Activated CD8-positive, alpha-beta memory T cell treated with anti-CD3 and anti-CD28 coated beads, Interleukin-2, amount 50 U/mL, for 24 hours (primary cell): ENCODE results near the gene TAOK1.
"Not testable (repeated sequence)": the region's sequence is repeated elsewhere in the genome, so short reads cannot be mapped to it uniquely, and the experiment has no call there.

Experiments
- DNase-seq: peaks from one replicate; pipeline ENCODE4 v3.0.0-alpha.2; 2020; ENCODE audit errors: extremely low read depth

TAOK1 gene

DNA sequence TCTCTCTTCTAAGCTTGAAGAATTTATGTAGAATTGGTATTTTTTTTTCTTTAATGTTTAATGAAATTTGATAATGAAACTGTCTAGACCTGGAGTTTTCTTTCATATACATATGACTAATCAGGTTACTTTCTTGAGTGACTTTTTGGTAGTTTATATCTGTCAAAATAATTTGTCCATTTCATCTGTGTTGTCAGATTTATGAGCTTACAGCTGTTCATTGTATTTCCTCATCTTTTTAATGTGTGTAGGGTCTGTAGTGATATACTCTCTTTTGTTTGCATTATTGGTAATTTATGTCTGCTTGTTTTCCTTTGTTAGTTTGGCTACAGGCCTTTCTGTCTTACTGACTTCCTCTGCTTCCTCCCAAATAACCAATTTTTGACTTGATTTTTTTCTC lies 55.7 kb downstream of the TAOK1 start:
- no peak for DNase-seq

DNA sequence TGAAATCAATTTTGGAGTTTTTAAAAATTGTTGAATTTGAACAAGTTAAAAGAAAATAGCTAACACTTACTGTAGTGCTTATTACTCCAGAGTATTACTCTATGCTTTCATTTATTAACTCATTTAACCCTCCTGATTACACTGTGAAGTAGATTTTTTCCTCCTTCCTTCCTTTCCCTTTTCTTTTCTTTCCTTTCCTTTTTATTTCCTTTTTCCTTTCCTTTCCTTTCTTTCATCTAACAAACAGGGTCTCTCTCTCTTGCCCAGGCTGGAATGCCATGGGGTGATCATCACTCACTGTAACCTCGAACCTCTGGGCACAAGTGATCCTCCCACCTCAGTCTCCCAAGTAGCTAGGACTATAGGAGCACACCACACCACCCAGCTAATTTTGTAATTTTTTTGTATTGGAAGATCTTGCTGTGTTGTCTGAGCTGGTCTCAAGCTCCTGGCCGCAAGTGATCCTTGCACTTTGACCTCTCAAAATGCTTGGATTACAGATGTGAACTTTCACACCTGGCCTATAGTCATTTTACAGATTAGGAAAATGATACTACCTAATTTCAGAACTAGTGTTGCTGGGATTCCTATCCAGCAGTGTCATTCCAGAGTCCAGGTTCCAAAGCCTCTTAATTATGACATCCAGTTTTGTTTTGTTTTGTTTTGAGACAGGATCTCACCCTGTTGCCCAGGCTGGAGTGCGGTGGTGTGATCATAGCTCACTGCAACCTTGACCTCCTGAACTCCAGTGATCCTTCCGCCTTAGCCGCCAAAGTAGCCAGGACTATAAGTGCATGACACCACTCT lies 59.9 kb downstream of the TAOK1 start:
- no peak for DNase-seq

DNA sequence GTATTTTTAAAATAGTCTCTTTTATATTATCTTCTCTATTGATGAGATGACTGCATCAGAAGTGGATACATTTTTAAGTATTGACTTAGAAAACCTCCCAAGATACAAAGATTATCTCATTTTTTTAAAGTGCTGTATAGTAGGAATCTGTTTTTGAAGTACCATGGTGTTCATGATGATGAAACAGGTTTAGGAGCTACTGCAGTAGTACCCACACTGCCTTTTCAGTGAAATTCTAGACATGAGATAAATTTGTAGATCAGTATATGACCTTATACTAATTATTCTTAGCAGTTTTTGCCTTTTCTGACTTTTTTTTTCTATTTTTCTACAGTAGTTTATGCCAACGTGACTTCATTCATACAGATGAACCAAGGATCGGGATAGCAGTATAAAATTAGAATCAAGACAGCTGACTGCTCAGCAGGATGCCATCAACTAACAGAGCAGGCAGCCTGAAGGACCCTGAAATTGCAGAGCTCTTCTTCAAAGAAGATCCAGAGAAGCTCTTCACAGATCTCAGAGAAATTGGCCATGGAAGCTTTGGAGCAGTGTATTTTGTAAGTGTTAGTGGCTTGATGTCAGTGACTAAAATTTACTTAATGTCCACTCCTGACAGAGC lies 61.1 kb downstream of the TAOK1 start:
- no peak for DNase-seq

DNA sequence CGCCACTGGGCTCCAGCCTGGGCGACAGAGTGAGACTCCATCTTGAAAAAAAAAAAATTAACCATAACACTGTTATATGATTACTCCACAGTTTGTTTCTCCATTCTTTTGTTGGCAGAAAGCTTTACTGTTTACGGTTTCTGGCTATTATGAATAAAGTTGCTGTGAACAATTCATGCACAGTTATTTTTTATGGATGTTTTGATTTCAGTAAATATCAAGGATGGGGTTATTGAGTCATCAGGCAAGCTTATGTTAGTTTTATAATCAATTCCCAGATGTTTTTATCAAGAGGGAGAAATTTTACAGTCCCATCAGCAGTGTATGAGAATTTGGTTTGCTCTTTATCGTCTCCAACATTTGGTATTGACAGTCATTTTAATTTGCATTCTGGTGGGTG lies 67.9 kb downstream of the TAOK1 start:
- DNase-seq, result no peak

DNA sequence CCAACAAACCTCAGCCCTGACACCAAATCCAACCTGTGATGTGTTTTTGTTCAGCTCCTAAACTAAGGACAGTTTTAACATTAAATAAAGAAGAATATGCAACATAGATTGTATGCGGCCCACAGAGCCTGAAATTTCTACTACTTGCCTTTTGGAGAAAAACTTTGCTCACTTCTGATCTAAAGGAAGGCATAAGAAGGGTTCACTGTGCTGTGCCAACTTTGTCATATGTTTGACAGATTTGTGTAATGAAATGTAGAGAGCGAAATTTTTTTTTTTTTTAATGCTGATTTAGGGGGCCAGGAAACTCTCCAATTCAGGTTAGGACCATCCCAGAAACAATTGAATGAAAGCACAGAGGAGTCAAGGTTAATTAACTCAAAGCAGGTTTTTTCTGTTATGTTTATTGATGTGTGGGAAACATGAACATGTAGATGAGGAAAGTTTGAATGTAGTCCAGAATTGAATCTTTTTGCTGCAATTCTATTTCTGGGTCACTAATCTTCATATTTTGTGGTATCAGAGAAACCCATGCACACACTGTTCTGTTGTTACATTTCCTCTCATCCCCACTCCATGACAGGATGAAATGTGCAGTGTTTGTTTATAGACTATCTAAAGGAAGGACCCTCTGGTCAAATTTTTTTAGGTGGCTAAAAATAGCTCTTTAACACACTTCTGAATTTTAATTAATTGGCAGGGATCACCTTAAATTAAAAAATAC lies 71.5 kb downstream of the TAOK1 start:
- DNase-seq, result no peak

DNA sequence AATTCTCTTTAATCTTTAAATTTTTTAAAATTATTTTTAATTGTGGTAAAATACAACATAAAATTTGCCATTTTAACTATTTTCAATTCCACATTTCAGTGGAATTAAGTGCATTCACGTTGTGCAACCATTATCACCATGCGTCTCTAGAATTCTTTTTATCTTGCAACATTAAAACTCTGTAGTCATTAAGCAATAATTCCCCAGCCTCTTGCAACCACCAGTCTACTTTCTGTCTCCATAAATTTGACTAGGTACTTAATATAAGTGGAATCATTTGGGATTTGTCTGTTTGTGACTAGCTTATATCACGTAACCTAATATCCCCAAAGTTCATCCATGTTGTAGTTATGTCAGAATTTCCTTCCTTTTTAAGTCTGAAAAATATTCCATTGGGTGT lies 79.1 kb downstream of the TAOK1 start:
- DNase-seq, result no peak

DNA sequence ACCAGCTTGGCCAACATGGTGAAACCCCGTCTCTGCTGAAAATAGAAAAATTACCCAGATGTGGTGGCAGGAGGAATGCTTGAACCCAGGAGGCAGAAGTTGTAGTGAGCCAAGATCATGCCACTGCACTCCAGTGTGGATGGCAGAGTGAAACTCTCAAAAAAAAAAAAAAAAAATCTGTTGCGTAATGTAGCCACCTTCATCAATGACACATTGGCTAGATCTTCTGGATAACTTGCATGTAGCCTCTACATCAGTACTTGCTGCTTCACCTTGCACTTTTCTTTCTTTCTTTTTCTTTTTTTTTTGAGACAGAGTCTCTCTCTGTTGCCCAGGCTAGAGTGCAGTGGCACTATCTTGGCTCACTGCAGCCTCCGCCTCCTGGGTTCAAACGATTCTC lies 83.3 kb downstream of the TAOK1 start:
- not testable (repeated sequence) for DNase-seq

DNA sequence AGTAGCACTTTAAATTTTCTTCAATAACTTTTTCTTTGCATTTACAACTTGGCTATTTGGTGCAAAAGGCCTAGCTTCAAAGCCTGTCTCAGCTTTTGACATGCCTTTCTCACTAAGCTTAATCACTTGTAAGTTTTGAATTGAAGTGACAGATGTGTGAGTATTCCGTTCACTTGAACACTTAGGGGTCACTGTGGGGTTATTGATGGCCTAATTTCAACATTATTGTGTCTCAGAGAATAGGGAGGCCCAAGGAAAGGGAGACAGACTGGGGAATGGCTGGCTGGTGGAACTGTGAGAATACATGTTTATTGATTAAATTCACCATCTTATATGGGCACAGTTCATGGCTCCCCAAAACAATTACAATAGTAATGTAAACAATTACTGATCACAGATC lies 84.1 kb downstream of the TAOK1 start:
- no peak for DNase-seq

DNA sequence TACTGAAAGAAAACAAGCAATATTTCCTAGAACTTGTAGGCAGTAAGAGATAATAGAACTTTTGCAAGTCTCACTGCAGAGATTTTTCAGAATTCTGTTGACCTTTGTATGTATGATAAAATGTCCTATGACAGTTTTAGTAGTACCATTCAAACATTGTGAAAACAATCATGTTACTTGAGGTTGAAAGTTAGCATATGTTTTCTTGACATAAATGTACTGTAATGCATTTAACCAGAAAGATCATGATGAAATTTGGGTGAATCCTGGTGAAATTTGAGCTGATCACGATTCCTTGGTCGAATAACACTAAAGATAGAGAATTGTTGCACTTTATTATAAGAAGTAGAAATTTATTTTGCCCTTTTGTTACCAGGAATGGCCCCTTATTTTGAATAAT lies 85.7 kb downstream of the TAOK1 start:
- DNase-seq, result no peak

DNA sequence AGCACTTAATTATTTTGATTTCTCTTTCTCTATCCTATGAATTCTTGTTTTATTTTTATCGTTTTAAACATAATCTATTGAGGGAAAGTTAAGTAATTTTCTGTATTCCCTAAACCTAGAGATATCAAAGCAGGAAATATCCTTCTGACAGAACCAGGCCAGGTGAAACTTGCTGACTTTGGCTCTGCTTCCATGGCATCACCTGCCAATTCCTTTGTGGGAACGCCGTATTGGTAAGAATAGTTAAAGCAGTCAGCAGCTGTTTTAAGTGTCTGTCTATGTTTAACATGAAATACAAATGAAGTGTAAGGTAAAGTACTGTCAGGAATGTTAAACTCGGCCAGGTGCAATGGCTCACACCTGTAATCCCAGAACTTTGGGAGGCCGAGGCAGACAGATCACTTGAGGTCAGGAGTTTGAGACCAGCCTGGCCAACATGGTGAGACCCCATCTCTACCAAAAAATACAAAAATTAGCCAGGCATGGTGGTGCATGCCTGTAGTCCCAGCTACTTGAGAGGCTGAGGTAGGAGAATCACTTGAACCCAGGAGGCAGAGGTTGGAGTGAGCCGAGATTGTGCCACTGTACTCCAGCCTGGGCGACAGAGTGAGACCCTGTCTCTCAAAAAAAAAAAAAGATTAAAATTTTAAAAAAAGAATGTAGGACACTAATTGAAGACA lies 90.2 kb downstream of the TAOK1 start:
- DNase-seq, result not testable (repeated sequence)

DNA sequence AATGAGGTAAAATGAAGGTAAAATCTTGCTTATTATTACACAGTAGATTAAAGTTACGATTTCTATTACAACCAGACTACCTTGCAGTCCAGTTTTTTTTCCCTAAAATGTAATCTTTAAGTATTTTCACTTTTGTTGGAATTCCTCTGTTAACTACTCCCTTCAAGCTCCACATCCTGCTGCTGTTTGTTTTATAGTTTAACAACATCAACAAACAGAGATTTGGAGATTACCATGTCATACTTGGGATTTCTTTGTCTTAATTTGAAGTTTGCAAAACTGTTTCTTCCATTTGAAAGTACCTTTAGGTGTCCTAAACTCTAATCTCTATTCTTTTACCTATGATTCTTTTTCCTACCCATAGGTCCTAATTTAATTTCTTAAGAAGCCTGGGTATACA lies 93.3 kb downstream of the TAOK1 start:
- DNase-seq, result no peak

DNA sequence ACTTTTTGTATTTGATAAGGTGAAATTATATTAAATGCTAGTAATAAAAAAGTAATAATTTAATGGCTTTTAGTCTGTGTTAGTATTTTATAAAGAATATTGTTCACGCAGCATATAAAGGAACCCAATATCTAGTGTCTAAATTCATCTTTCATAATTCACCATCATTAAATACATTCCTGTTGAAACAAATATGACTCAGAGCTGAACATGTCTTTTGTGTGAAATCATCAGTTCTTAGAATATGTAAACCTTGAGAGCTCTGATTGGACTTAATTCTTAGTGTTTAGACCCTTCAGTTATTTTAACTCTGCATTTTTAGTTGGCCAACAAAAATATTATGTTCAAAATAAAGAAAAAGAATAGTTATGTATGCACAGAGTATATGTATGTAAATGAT lies 104.8 kb downstream of the TAOK1 start:
- no peak for DNase-seq

DNA sequence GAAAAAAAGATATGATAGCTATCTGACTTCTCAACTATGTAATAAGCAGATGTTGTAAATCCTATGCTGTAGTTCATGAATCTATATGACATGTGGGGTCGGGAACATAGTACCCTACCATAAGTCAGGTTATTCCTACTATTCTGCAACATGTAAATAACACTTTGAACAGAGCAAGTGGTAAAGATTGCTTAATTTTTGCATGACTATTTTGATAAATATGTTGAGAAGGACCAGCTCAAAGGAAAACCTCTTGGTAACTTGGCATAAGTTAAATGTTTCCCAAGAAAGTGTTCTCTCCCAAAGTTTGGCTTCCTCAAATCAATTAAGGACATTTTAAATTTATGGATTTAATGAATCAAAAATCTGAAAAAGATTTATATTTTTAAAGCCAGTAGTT lies 114.5 kb downstream of the TAOK1 start:
- no peak for DNase-seq

DNA sequence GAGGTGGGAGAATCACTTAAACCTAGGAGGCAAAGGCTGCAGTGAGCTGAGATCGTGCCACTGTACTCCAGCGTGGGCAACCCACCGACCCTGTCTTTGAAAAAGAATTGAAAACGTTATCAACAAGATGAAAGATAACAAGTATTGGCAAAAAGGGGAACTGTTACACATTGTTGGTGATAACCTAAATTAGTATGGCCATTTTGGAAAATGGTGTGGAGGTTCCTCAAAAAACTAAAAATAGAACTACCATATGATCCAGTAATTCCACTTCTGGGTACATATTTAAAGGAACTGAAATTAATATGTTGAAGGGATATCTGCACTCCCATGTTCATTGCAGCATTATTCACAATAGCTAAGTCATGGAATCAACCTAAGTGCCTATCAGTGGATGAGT lies 115.7 kb downstream of the TAOK1 start:
- DNase-seq, result no peak

DNA sequence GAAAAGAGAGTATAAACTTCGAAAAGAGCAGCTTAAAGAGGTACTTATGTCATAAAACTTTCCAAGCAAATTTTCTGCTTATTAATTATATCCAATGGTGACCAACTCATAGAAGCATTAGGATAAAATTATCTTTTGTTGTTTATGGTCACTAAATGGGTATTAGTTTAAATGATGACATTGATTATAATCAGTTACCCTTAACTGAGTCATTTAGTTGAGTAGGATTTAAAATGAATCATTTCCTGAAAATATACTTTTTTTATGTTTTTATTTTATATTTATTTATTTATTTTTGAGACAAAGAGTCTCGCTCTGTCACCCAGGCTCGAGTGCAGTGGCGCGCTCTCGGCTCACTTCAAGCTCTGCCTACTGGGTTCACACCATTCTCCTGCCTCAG lies 120.8 kb downstream of the TAOK1 start:
- DNase-seq, result no peak

DNA sequence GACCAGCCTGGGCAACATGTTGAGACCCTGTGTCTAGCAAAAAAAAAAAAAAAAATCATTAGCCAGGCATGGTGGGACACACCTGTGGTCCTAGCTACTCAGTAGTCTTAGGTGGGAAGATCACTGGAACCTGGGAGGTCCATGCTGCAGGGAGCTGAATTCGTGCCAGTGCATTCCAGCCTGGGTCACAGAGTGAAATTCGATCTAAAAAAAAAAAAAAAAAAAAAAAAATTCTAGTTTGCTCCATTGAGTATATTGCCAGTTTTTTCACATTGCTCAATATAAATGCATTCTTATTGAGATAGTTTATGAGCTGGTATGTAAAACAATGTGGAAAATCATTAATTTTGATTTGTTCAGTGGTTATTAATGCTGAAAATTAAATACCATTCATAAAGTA lies 124.6 kb downstream of the TAOK1 start:
- no peak for DNase-seq

DNA sequence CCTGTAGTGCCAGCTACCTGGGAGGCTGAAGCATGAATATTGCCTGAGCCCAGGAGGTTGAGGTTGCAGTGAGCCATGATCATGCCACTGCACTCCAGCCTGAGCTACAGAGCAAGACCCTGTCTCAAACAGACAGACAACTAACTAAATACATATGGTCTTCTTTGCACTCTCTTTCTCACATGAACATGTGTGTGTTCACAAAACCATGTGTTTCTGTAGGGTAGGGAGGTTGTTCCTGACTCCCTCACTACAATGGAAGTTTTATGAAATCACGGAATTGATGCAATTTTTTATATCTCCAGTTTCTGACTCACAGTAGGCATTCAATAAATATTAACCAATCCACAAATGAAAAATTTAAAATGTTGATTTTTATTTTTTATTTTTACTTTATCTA lies 128.2 kb downstream of the TAOK1 start:
- no peak for DNase-seq

DNA sequence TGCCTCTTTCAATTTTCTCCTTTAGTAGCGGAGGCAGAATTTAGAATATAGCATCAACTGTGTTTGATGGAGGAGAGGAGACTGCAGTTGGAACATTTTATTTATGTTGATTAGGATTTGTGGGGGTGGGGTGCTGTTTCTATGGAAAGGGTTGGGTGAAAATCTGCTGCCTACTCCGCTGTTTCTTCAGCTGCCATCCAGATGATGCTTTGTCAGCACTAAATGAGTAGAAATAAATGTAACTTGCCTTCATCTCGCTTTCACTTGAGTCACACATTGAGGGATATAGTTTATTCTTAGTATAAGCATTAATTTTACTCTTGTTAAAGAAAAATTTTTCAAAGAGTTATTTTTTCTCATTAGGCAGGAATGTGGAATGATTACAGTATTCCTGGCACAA lies 134.5 kb downstream of the TAOK1 start:
- DNase-seq, result no peak

DNA sequence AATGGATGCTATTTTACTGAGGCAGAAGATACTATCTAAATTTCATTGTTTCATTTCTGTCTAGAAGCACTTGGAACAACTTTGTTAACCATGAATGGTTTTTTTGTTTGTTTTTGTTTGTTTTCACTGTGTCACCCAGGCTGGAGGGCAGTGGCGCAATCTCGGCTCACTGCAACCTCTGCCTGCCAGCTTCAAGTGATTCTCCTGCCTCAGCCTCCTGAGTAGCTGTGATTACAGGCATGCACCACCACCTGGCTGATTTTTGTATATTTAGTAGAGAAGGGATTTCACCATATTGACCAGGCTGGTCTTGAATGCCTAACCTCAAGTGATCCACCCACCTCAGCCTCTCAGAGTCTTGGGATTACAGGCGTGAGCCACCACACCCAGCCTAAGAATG lies 136.2 kb downstream of the TAOK1 start:
- DNase-seq, result no peak

DNA sequence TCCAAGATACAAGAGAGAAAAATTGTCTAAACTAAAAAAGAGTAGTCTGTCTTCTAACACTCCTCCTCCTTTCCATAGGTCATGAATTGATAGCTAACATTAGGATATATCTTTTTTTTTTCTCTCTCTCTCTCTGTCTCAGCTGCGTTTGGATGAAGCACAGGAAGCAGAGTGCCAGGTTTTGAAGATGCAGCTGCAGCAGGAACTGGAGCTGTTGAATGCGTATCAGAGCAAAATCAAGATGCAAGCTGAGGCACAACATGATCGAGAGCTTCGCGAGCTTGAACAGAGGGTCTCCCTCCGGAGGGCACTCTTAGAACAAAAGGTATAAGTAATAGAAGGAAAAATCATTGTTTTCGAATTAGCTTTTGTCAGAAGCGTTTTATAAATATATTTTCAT lies 143.8 kb downstream of the TAOK1 start:
- no peak for DNase-seq

DNA sequence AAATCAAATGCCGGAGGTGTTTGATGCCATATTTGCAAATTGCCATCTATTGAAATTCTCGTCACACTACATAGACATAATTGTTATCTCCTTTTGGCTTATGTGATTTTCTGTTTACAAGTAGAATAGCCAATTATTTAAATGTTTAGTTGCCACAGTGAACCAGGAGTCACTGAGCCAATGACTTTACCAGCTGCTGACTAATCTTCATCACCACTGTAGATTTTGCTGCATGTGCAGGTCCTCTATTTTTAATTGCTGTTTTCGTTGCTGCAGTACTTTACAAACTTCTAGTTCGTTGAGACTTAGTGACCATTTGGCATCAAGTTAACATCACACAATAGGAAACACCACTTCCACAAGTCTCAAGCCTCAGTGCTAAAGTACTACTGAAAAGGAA lies 153.9 kb downstream of the TAOK1 start:
- no peak for DNase-seq

DNA sequence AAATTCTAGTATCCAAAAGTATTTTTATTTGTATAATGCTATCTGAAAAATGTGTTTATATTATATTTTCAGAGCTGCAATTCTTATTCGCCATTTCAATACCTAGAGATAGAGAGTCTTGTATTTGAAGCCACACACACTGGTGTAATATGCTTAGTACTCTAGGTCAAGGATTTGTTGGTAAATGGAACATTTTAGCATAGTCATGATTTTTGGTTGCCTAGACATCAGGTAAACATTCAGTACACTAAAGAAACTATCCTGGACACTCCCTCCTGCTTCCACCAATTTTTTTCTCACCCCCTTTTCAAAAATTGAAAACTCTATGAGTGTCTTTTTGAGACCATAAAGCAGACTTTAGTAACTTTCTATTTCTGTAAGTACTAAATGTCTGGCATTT lies 155.9 kb downstream of the TAOK1 start:
- DNase-seq, result no peak

DNA sequence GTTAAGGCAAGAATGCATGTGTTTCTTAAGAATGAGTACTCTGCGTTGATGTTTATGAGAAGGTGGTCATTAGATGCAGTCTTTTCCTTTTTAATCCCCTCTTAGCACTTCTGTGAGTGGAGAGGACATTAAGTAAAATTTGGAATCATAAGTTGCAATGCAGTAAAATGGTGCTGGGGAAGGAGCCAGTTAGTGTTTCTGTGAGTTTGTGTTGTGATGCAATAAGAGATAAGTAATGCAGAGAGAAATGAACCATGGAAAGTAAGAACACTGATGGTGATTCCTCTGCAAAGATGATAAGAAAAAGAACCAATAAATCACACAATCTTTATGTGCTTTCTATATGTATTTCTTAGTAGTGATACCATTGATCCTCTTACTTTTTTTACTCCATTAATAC lies 156.7 kb downstream of the TAOK1 start:
- DNase-seq, result no peak
